GM12878 (cell line): ENCODE results near the gene GZMA. TPM values are rescaled to one million over a fixed set of nuclear protein-coding genes. Genes with fewer than 3 reads are reported as not detected.

Experiments
- ATAC-seq: fragments of 200-7000 bp; cut with Tn5 transposase; 3 replicates; pipeline ENCODE4 v1.9.1; 2020; ENCODE audit warnings: mild to moderate bottlenecking, moderate library complexity
- BruUV-seq: library from RNA; stranded (reverse); fragments of 400-500 nt; replicated peaks from 2 replicates; lab custom pipeline; 2021; lab: Mats Ljungman, UMichigan
- CTCF ChIA-PET: fragments of 300-600 bp; sonication (Branson Sonifier 250); formaldehyde crosslinking; extraction: SDS; loops from one replicate; lab custom pipeline; 2021; ENCODE audit warnings: inconsistent platforms; lab: Yijun Ruan, JAX
- POLR2A ChIA-PET: fragments of 350-600 bp; formaldehyde crosslinking; extraction: SDS; loops from one replicate; lab custom pipeline; 2021; ENCODE audit warnings: inconsistent platforms; lab: Charles Lee
- RAD21 ChIA-PET: fragments of 300-600 bp; sonication (Branson Sonifier 250); formaldehyde crosslinking; loops from one replicate; lab custom pipeline; 2023; ENCODE audit warnings: antibody characterized with exemption; ENCODE audit not compliant: unreplicated experiment; lab: Charles Lee
- SMC1A ChIA-PET: fragments of 300-600 bp; sonication (Branson Sonifier 250); formaldehyde crosslinking; loops from one replicate; lab custom pipeline; 2023; ENCODE audit not compliant: unreplicated experiment, uncharacterized antibody; lab: Charles Lee
- DNase-seq: peaks from one replicate; pipeline ENCODE4 v3.0.0-alpha.2; 2011; ENCODE audit warnings: low read depth, low spot score
- FAIRE-seq: peaks from 3 replicates; lab custom pipeline; 2011; peaks lifted over from hg19 to GRCh38; lab: Jason Lieb, UNC
- H2AFZ ChIP-seq: 2 replicates; pipeline ENCODE4 v1.6.0; 2011; ENCODE audit warnings: low read depth, low read length, control low read depth; ENCODE audit not compliant: control insufficient read depth
- H3K27ac ChIP-seq: 2 replicates; pipeline ENCODE4 v1.5.1; 2011; ENCODE audit warnings: control low read depth; ENCODE audit not compliant: control insufficient read depth, insufficient read depth
- H3K27me3 ChIP-seq, 2 experiments: replicated peaks in 1 of 2; 2 replicates each; pipeline versions ENCODE4 v1.6.0 to v1.6.1; 2011; ENCODE audit warnings: low read length in 1 of 2; ENCODE audit not compliant: control insufficient read depth in 2 of 2, insufficient read depth in 2 of 2
- H3K36me3 ChIP-seq, 2 experiments: 2 replicates each; pipeline ENCODE4 v1.5.1; 2011; ENCODE audit warnings: low read length in 1 of 2; ENCODE audit not compliant: control insufficient read depth in 2 of 2, insufficient read depth in 2 of 2
- H3K4me1 ChIP-seq: 2 replicates; pipeline ENCODE4 v1.6.1; 2011; ENCODE audit warnings: mild to moderate bottlenecking, low read length, moderate library complexity, mixed read lengths; ENCODE audit not compliant: control insufficient read depth, insufficient read depth
- H3K4me2 ChIP-seq: 2 replicates; pipeline ENCODE4 v1.6.0; 2011; ENCODE audit warnings: control low read depth; ENCODE audit not compliant: control insufficient read depth, insufficient read depth
- H3K4me3 ChIP-seq: fragments of 200-600 bp; sonication (generic); 2 replicates; pipeline ENCODE4 v1.5.1; 2016
- H3K79me2 ChIP-seq: 2 replicates; pipeline ENCODE4 v1.6.0; 2011; ENCODE audit warnings: low read length; ENCODE audit not compliant: control insufficient read depth, insufficient read depth
- H3K9ac ChIP-seq: 2 replicates; pipeline ENCODE4 v1.8.0; 2011; ENCODE audit warnings: low read length, control low read depth, mixed read lengths; ENCODE audit not compliant: control insufficient read depth, insufficient read depth
- H3K9me3 ChIP-seq: replicated peaks from 3 replicates; pipeline ENCODE4 v1.5.1; 2011; ENCODE audit warnings: mild to moderate bottlenecking, low read length; ENCODE audit not compliant: control insufficient read depth, insufficient read depth
- H4K20me1 ChIP-seq: 2 replicates; pipeline ENCODE4 v1.6.0; 2011; ENCODE audit not compliant: control insufficient read depth, insufficient read depth
- DPF2 ChIP-seq: fragments of 450-650 bp; IDR thresholded peaks from 2 replicates; pipeline ENCODE4 v1.6.1; 2017; ENCODE audit warnings: mild to moderate bottlenecking
- MAX ChIP-seq: IDR thresholded peaks from 2 replicates; pipeline ENCODE4 v1.6.1; 2012; ENCODE audit warnings: low read depth, low read length, improper control_type of control experiment
- MTA2 ChIP-seq: fragments of 450-650 bp; IDR thresholded peaks from 2 replicates; pipeline ENCODE4 v1.6.1; 2016; ENCODE audit warnings: low read depth, mild to moderate bottlenecking, moderate library complexity
- ZNF687 ChIP-seq: fragments of 450-650 bp; IDR thresholded peaks from 2 replicates; pipeline ENCODE4 v1.6.1; 2017; ENCODE audit warnings: mild to moderate bottlenecking, moderate library complexity
- WGBS: methylation state at CpG from one replicate; pipeline ENCODE4 v1.1.6; 2016; ENCODE audit warnings: low lambda C conversion rate; ENCODE audit not compliant: insufficient replicate concordance, insufficient coverage; ENCODE audit errors: missing lambda C conversion rate; 5-methylcytosine and 5-hydroxymethylcytosine counted together
- in situ Hi-C: fragments of 300-500 bp; cut with MboI; formaldehyde crosslinking; loops from 9 replicates; pipeline ENCODE4 v1.14.3; 2018; ENCODE audit warnings: mixed read lengths
- intact Hi-C: fragments of 100-400 bp; cut with micrococcal nuclease; formaldehyde crosslinking; loops from one replicate; pipeline ENCODE4 v1.14.2; 2022; ENCODE audit not compliant: unreplicated experiment
- polyA plus RNA-seq, 11 experiments: library from polyadenylated mRNA; depleted of rRNA in 4 of 11; unstranded in 6 of 11; stranded (reverse) in 5 of 11; fragments of >200 nt; fragmentation: Nextera tagmentation in 4 of 11; fragmentation: Illumina TruSeq in 1 of 11; extraction: Ambion mirVana in 4 of 11; extraction: Trizol in 1 of 11; gene quantifications; 1 replicate in 1 of 11; 2 replicates in 10 of 11; pipeline versions ENCODE4 v1.2.1 to v1.2.3, GENCODE V29; 2011 to 2016; ENCODE audit warnings: inconsistent platforms in 2 of 11, missing spikeins in 2 of 11, low read depth in 1 of 11
- total RNA-seq, 4 experiments: library from RNA; depleted of rRNA in 3 of 4; stranded (reverse); fragments of >200 nt in 3 of 4; fragmentation: Illumina TruSeq in 1 of 4; extraction: Trizol in 1 of 4; gene quantifications; 2 replicates each; pipeline versions ENCODE4 v1.2.1 to v1.2.3, GENCODE V29; 2013 to 2021
- TF ChIP-seq, protein P1 (sequence below): fragments of 450-650 bp; IDR thresholded peaks from 2 replicates; pipeline ENCODE4 v1.6.1; 2017; ENCODE audit warnings: low read depth, mild to moderate bottlenecking, moderate library complexity

Gene GZMA
- total and polyA plus RNA-seq, 10 of the 15 experiments (the other 5 are each of a cell fraction or from before 2014, with no cell fraction given) = 0.18 TPM; not detected in 9

- SMC1A ChIA-PET = interaction anchor here (0.6 kb wide), 1 partner anchor 34 kb away, joined by 3 read pairs; no protein-coding TSS in a partner anchor
- Histone ChIP-seq H4K20me1 (no peaks in the 10 kb centered on the region), H3K27me3 (no peaks in the 10 kb centered on the region), H3K79me2 (no peaks in the 10 kb centered on the region), H3K9me3 (no peaks in the 10 kb centered on the region), H3K4me1 (no peaks in the 10 kb centered on the region), H3K36me3 (no peaks in the 10 kb centered on the region), H2AFZ (no peak overlapping the region), H3K4me2 (no peak overlapping the region), H3K4me3 (no peak overlapping the region), H3K27ac (no peak overlapping the region), H3K9ac (no peak overlapping the region)
- POLR2A ChIA-PET = no interaction called here
- FAIRE-seq (no peak), DNase-seq (no peak), ATAC-seq (no peak)
- 61% methylated on average over 3 of the region's 3 CpGs for WGBS
- TF ChIP-seq DPF2 = no peak
- no peak for TF ChIP-seq MAX
- no peak for TF ChIP-seq ZNF687
- TF ChIP-seq, protein P1, sequence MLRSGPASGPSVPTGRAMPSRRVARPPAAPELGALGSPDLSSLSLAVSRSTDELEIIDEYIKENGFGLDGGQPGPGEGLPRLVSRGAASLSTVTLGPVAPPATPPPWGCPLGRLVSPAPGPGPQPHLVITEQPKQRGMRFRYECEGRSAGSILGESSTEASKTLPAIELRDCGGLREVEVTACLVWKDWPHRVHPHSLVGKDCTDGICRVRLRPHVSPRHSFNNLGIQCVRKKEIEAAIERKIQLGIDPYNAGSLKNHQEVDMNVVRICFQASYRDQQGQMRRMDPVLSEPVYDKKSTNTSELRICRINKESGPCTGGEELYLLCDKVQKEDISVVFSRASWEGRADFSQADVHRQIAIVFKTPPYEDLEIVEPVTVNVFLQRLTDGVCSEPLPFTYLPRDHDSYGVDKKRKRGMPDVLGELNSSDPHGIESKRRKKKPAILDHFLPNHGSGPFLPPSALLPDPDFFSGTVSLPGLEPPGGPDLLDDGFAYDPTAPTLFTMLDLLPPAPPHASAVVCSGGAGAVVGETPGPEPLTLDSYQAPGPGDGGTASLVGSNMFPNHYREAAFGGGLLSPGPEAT = no peak
- no peak for TF ChIP-seq MTA2
- intact Hi-C loops = no loop called here
- no TSS peak for BruUV-seq
- in situ Hi-C loops = no loop called here
- CTCF ChIA-PET = no interaction called here
- RAD21 ChIA-PET = no interaction called here
These were observed 29.2 kb upstream of the GZMA start for GRCh38 chr5:55073211-55073610.
